Breast epithelium (tissue), 3 donors: Measurements from ENCODE around the gene CEACAM7.

Experiments
- CTCF ChIP-seq, 3 donors: fragments of 450-650 bp; IDR thresholded peaks; one replicate each; pipeline ENCODE4 v1.5.1; 2016 to 2017; ENCODE audit warnings: antibody characterized with exemption in 3 of 3, mild to moderate bottlenecking in 3 of 3, moderate library complexity in 3 of 3
- POLR2A ChIP-seq: fragments of 450-650 bp; IDR thresholded peaks from one replicate; pipeline ENCODE4 v1.6.1; 2016; ENCODE audit warnings: antibody characterized with exemption, mild to moderate bottlenecking, moderate library complexity
- POLR2AphosphoS5 ChIP-seq, 3 donors: sonication (generic); formaldehyde crosslinking; IDR thresholded peaks; one replicate each; pipeline ENCODE4 v1.6.1; 2017; ENCODE audit warnings: antibody characterized with exemption in 3 of 3

GRCh38 chr19:41718761-41719160, 30.7 kb upstream of the CEACAM7 start:
- no peak for TF ChIP-seq CTCF (IDR thresholded peaks at IDR 0.05)
- no peak for TF ChIP-seq POLR2AphosphoS5 (IDR thresholded peaks at IDR 0.05)
- TF ChIP-seq POLR2A, result no peak
